Fibroblast of pulmonary artery (primary cell): Measurements from ENCODE around the gene CLEC9A.

ENCODE experiments used
- DNase-seq: peaks from one replicate; pipeline ENCODE4 v3.0.0-alpha.2; 2010; ENCODE audit warnings: low read depth
- H3K4me3 ChIP-seq: replicated peaks from 2 replicates; pipeline ENCODE4 v1.5.1; 2011; ENCODE audit warnings: low read depth, mild to moderate bottlenecking, control low read depth, low read length, moderate library complexity
- TF ChIP-seq, protein P1 (sequence below): IDR thresholded peaks from 2 replicates; pipeline ENCODE4 v1.5.1; 2011; ENCODE audit warnings: mild to moderate bottlenecking, control low read depth, low read length, inconsistent platforms; ENCODE audit errors: missing control alignments

Gene CLEC9A

DNA sequence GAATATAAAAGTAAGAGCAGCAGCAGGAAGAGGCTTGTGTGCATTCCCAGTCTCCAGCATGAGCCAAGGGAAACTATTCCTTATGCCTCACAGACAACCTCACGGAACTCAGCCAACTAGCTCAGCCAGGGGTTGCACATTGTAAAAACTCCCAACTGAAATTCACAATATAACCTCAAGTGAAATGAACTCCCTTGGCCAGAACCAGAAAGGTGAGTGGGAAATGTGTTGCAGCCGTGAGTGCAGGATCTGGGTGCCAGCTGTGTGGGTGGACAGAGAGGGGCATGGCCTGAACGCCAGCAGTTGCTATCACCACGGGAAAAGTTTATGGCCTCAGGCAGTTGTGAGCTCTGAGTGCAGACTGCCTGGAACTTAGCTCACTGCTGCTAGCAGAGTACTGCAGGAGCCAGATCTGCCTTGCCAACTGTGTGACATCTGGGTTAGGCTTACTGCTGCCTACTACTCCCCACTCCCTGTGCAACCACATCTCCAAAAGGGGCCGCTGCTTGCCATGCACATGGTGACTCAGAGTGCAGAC is 70.6 kb downstream of the CLEC9A start:
- TF ChIP-seq, protein P1, sequence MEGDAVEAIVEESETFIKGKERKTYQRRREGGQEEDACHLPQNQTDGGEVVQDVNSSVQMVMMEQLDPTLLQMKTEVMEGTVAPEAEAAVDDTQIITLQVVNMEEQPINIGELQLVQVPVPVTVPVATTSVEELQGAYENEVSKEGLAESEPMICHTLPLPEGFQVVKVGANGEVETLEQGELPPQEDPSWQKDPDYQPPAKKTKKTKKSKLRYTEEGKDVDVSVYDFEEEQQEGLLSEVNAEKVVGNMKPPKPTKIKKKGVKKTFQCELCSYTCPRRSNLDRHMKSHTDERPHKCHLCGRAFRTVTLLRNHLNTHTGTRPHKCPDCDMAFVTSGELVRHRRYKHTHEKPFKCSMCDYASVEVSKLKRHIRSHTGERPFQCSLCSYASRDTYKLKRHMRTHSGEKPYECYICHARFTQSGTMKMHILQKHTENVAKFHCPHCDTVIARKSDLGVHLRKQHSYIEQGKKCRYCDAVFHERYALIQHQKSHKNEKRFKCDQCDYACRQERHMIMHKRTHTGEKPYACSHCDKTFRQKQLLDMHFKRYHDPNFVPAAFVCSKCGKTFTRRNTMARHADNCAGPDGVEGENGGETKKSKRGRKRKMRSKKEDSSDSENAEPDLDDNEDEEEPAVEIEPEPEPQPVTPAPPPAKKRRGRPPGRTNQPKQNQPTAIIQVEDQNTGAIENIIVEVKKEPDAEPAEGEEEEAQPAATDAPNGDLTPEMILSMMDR: no peak
- H3K4me3 ChIP-seq: no peak overlapping the region
- DNase-seq: no peak

DNA sequence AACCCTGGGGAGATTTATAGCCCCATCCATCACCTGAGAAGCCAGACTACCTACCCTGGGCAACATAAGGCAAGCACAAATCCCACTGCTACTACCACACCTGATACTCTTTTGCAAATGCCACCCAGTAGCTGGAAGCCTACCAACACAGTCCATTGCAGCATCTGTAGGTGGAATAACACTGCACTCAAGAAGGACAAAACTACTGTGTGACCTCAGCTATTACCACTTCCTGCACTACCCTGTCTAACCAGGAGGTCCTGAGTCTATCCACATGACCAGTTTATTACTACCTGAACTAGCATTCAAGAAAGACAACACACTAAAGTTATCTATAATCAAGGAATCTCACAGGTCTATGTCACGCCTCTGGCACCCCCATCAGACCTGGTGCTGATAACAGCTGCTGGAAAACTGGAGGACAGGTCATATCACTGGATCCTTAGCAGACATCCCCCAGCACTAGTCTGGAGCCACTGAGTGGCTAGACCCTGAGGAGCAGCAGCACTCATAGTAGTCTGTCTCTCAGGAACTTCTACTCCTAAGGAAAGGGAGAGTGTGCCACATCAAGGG is 71.3 kb downstream of the CLEC9A start:
- no peak for DNase-seq
- TF ChIP-seq, protein P1: no peak
- H3K4me3 ChIP-seq: no peak overlapping the region

DNA sequence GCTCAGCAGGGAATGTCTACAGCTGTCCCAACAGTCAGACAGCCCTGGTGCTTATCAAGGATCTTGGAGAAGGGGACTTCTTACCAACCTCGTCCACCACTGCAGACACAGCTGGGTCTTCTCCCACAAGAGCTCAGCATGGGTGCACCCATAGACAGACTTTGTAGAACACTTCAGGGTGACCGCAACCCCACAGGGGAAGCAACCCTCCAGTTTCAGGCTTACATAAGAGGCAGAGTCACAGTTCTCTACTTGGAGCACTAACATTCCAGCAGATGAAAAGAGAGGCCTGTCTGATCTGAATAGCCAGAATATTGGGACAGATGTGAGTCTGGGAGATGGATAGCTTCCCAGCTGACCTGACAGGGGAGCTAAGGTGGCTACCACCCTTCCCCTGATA is 71.8 kb downstream of the CLEC9A start:
- DNase-seq: no peak
- TF ChIP-seq, protein P1: no peak
- H3K4me3 ChIP-seq: no peak overlapping the region

DNA sequence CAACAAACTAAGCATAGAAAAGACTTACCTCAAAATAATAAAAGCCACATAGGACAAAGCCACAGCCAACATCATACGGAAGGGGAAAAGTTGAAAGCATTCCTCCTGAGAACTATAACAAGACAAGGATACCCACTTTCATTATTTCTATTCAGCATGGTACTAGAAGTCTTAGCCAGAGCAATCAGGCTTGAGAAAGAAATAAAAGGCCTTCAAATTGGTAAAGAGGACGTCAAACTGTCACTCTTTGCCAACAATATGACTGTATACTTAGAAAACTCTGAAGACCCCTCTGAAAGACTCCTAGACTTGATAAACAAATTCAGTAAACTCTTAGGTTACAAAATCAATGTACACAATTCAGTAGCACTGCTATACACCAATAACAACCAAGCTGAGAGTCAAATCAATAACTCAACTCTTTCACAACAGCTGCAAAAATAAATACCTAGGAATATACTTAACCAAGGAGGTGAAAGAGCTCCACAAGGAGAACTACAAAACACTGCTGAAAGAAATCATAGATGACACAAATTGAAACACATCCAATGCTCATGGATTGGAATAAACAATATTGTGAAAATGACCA is 79.9 kb downstream of the CLEC9A start:
- no peak overlapping the region for H3K4me3 ChIP-seq
- DNase-seq: no peak
- TF ChIP-seq, protein P1: no peak

DNA sequence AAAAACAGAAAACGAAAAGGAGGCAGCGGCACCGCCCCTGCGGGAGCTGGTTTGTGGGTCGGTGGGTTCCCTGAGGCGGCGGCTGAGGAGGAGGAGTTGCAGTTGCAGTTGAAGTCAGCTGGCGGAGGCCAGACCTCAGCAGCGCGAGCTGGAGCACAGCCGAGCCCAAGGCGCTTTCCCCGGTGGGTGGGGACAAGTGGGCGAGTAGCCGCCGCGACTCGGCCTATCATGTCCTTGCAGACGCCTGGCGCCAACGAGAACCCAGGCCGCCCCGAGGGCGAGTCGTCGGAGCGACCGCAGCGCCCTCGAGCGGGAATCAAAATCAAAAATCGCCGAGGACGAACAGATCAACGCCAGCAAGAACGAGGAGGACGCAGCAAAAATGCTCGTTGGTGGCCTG is 81.0 kb downstream of the CLEC9A start:
- no peak overlapping the region for H3K4me3 ChIP-seq
- DNase-seq: no peak
- TF ChIP-seq, protein P1: no peak

DNA sequence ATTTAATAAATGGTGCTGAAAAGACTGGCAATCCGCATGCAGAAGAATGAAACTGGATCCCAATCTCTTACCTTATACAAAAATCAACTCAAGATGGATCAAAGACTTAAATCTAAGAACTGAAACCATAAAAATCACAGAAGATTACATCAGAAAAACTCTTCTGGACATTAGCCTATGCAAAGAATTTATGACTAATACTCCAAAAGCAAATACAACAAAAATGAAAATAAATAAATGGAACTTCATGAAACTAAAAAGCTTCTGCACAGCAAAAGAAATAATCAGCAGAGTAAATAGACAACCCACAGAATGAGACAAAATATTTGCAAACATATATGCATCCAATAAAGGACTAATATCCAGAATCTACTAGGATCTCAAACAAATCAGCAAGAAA is 82.6 kb downstream of the CLEC9A start:
- H3K4me3 ChIP-seq: no peak overlapping the region
- no peak for DNase-seq
- TF ChIP-seq, protein P1: no peak

DNA sequence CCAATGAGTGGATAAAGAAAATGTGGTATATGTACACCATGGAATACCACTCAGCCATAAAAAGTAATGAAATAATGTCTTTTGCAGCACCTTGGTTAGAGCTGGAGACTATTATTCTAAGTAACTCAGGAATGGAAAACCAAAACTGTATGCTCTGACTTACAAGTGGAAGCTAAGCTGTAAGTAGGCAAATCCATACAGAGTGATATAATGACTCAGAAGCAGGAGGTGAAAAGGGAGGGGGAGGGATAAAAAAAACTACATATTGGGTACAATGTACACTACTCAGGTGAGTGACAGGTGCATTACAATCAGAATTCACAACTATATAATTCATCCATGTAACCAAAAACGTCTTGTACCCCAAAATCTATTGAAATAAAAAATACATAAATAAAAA is 83.4 kb downstream of the CLEC9A start:
- TF ChIP-seq, protein P1: no peak
- no peak for DNase-seq
- no peak overlapping the region for H3K4me3 ChIP-seq
